OCI-LY7 (cell line): Measurements from ENCODE around the gene CDH7. TPM values are rescaled to one million over a fixed set of nuclear protein-coding genes. Genes with fewer than 3 reads are reported as not detected.

Source experiments
- BruUV-seq: library from RNA; stranded (reverse); fragments of 400-500 nt; replicated peaks from 2 replicates; lab custom pipeline; 2021; lab: Mats Ljungman, UMichigan
- CTCF ChIA-PET: fragments of 300-600 bp; sonication (Branson Sonifier 250); formaldehyde crosslinking; loops from one replicate; lab custom pipeline; 2022; ENCODE audit warnings: antibody characterized with exemption; ENCODE audit not compliant: unreplicated experiment; lab: Charles Lee
- POLR2A ChIA-PET: fragments of 300-600 bp; sonication (Branson Sonifier 250); formaldehyde crosslinking; loops from one replicate; lab custom pipeline; 2022; ENCODE audit warnings: antibody characterized with exemption; lab: Charles Lee
- DNase-seq: peaks from one replicate; pipeline ENCODE4 v3.0.0-alpha.2; 2015; ENCODE audit warnings: low spot score
- H2AFZ ChIP-seq: fragments of 200-600 bp; sonication (generic), shearing (Covaris generic); 2 replicates; pipeline ENCODE4 v1.6.1; 2014; ENCODE audit warnings: mild to moderate bottlenecking, antibody characterized with exemption, low read length, moderate library complexity
- H3K27ac ChIP-seq: fragments of 200-600 bp; sonication (generic); 2 replicates; pipeline ENCODE4 v1.5.1; 2014; ENCODE audit warnings: mixed run types, low read depth, mild to moderate bottlenecking, moderate library complexity, low read length, inconsistent platforms; ENCODE audit not compliant: poor library complexity, severe bottlenecking
- H3K36me3 ChIP-seq: fragments of 200-600 bp; sonication (generic); 2 replicates; pipeline ENCODE4 v1.6.1; 2014; ENCODE audit warnings: mild to moderate bottlenecking, antibody characterized with exemption, low read length, moderate library complexity, mixed read lengths; ENCODE audit not compliant: insufficient read depth
- H3K4me1 ChIP-seq: fragments of 200-600 bp; sonication (generic); 2 replicates; pipeline ENCODE4 v1.5.1; 2014; ENCODE audit warnings: mild to moderate bottlenecking, low read length; ENCODE audit not compliant: insufficient read depth, poor library complexity, severe bottlenecking
- H3K4me2 ChIP-seq: fragments of 200-600 bp; sonication (generic); 2 replicates; pipeline ENCODE4 v1.6.1; 2014; ENCODE audit warnings: mild to moderate bottlenecking, low read length
- H3K4me3 ChIP-seq: fragments of 200-600 bp; sonication (generic); 2 replicates; pipeline ENCODE4 v1.5.1; 2014; ENCODE audit warnings: mild to moderate bottlenecking, low read depth, low read length; ENCODE audit not compliant: poor library complexity, severe bottlenecking
- H3K79me2 ChIP-seq: fragments of 200-600 bp; sonication (generic); 2 replicates; pipeline ENCODE4 v1.6.1; 2016; ENCODE audit warnings: low read depth, mild to moderate bottlenecking, low read length, moderate library complexity, mixed read lengths; ENCODE audit not compliant: insufficient read depth
- H3K9me2 ChIP-seq: fragments of 200-600 bp; sonication (generic); 2 replicates; pipeline ENCODE4 v1.6.1; 2016; ENCODE audit warnings: mild to moderate bottlenecking, low read length, mixed read lengths; ENCODE audit not compliant: insufficient read depth
- H3K9me3 ChIP-seq: fragments of 200-600 bp; sonication (generic); 2 replicates; pipeline ENCODE4 v1.6.1; 2014; ENCODE audit warnings: mild to moderate bottlenecking, mixed run types, low read length, mixed read lengths
- H4K20me1 ChIP-seq: fragments of 200-600 bp; sonication (generic); 2 replicates; pipeline ENCODE4 v1.6.1; 2014; ENCODE audit warnings: mild to moderate bottlenecking, antibody characterized with exemption, low read length, moderate library complexity, mixed read lengths; ENCODE audit not compliant: insufficient read depth
- EZH2phosphoT487 ChIP-seq: fragments of 200-600 bp; sonication (generic); IDR thresholded peaks from 2 replicates; pipeline ENCODE4 v1.6.1; 2018; ENCODE audit warnings: low read depth, borderline replicate concordance, mild to moderate bottlenecking, mixed run types, antibody characterized with exemption, low read length, moderate library complexity, mixed read lengths
- intact Hi-C: fragments of 100-400 bp; cut with micrococcal nuclease; formaldehyde crosslinking; loops from one replicate; pipeline ENCODE4 v1.10.0; 2022; ENCODE audit not compliant: unreplicated experiment
- total RNA-seq, 2 experiments: library from RNA; depleted of rRNA in 1 of 2; stranded (reverse); fragments of >200 nt in 1 of 2; shearing (Covaris generic) in 1 of 2; gene quantifications; 2 replicates each; pipeline ENCODE4 v1.2.3, GENCODE V29; 2014 to 2022
- TF ChIP-seq, protein P1 (sequence below): fragments of 200-600 bp; sonication (generic); conservative IDR thresholded peaks from 2 replicates; pipeline ENCODE4 v1.5.1; 2014; ENCODE audit warnings: mild to moderate bottlenecking, antibody characterized with exemption, low read length, moderate library complexity, mixed read lengths

The CDH7 gene
- total RNA-seq, 2 experiments from 2014 or later = not detected

GRCh38 chr18:65846107-65846506 lies 95.3 kb downstream of the CDH7 start:
- intact Hi-C loops = no loop called here
- Histone ChIP-seq H3K9me2 (no peaks in the 10 kb centered on the region), H4K20me1 (no peaks in the 10 kb centered on the region), H3K36me3 (no peaks in the 10 kb centered on the region), H3K4me3 (no peak overlapping the region), H3K4me1 (no peaks in the 10 kb centered on the region), H3K79me2 (no peaks in the 10 kb centered on the region), H3K4me2 (no peak overlapping the region), H3K9me3 (no peaks in the 10 kb centered on the region), H3K27ac (no peak overlapping the region), H2AFZ (no peak overlapping the region)
- POLR2A ChIA-PET = interaction anchor here (0.5 to 0.7 kb wide), 2 partner anchors 9 to 38 kb away, joined by 3 to 4 read pairs; no protein-coding TSS in a partner anchor
- CTCF ChIA-PET = no interaction called here
- TF ChIP-seq, protein P1, sequence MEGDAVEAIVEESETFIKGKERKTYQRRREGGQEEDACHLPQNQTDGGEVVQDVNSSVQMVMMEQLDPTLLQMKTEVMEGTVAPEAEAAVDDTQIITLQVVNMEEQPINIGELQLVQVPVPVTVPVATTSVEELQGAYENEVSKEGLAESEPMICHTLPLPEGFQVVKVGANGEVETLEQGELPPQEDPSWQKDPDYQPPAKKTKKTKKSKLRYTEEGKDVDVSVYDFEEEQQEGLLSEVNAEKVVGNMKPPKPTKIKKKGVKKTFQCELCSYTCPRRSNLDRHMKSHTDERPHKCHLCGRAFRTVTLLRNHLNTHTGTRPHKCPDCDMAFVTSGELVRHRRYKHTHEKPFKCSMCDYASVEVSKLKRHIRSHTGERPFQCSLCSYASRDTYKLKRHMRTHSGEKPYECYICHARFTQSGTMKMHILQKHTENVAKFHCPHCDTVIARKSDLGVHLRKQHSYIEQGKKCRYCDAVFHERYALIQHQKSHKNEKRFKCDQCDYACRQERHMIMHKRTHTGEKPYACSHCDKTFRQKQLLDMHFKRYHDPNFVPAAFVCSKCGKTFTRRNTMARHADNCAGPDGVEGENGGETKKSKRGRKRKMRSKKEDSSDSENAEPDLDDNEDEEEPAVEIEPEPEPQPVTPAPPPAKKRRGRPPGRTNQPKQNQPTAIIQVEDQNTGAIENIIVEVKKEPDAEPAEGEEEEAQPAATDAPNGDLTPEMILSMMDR = no peak
- TF ChIP-seq EZH2phosphoT487 = no peak
- no peak for DNase-seq
- BruUV-seq = no TSS peak

- ChIA-PET CTCF (no interaction called here), POLR2A (no interaction called here)
- Histone ChIP-seq H3K9me3 (no peaks in the 10 kb centered on the region), H2AFZ (no peak overlapping the region), H3K79me2 (no peaks in the 10 kb centered on the region), H3K36me3 (no peaks in the 10 kb centered on the region), H3K4me3 (no peak overlapping the region), H3K4me2 (no peak overlapping the region), H3K27ac (no peak overlapping the region), H3K9me2 (no peaks in the 10 kb centered on the region), H3K4me1 (no peaks in the 10 kb centered on the region), H4K20me1 (no peaks in the 10 kb centered on the region)
- TF ChIP-seq, protein P1 = no peak
- TF ChIP-seq EZH2phosphoT487 = no peak
- intact Hi-C loops = no loop called here
- no TSS peak for BruUV-seq
- DNase-seq = no peak
Observed at GRCh38 chr18:65852273-65852672, 101.5 kb downstream of the CDH7 start.

DNA sequence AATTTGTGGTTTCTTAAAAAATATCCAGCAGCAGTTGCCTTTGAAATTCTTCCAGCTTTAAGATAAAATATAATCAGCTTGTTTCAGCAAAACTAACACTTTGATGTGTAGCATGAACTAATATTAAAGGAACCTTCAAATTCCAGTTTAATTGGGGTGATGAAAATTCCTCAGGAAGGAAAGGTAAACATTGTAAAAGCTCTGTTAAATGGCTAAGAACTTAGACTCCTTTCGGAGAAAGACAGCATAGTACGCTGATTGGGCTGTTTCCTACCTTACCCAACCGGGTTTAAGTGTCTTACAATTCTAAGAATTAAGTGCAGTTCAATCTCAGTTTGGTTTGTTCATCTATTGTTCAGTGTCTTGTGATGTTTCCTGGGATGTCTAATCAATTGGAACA lies 108.3 kb downstream of the CDH7 start:
- H3K4me2 ChIP-seq = no peak overlapping the region
- H2AFZ ChIP-seq = no peak overlapping the region
- ChIA-PET POLR2A (no interaction called here), CTCF (no interaction called here)
- H3K27ac ChIP-seq = no peak overlapping the region
- BruUV-seq = no TSS peak
- no peaks in the 10 kb centered on the region for H3K9me2 ChIP-seq
- intact Hi-C loops = no loop called here
- TF ChIP-seq, protein P1 = no peak
- TF ChIP-seq EZH2phosphoT487 = no peak
- no peak for DNase-seq
- no peaks in the 10 kb centered on the region for H3K9me3 ChIP-seq
- no peaks in the 10 kb centered on the region for H3K79me2 ChIP-seq
- no peaks in the 10 kb centered on the region for H4K20me1 ChIP-seq
- no peak overlapping the region for H3K4me3 ChIP-seq
- no peaks in the 10 kb centered on the region for H3K36me3 ChIP-seq
- no peaks in the 10 kb centered on the region for H3K4me1 ChIP-seq
